WTC11 (cell line): Measurements from ENCODE around the gene COL26A1.

Source experiments
- SP1 ChIP-seq: sonication (generic); formaldehyde crosslinking; conservative IDR thresholded peaks from 2 replicates; pipeline ENCODE4 v1.8.1; 2022; ENCODE audit warnings: missing genetic modification reagents
- TF ChIP-seq, protein P1 (sequence below): sonication (generic); formaldehyde crosslinking; IDR thresholded peaks from 2 replicates; pipeline ENCODE4 v1.8.0; 2022; ENCODE audit warnings: mild to moderate bottlenecking, missing genetic modification reagents
- TF ChIP-seq, protein P2 (sequence below): fragments of 200-600 bp; IDR thresholded peaks from 2 replicates; pipeline ENCODE4 v1.8.0; 2022; ENCODE audit warnings: antibody characterized with exemption

- TF ChIP-seq SP1: no peak
- TF ChIP-seq, protein P1, sequence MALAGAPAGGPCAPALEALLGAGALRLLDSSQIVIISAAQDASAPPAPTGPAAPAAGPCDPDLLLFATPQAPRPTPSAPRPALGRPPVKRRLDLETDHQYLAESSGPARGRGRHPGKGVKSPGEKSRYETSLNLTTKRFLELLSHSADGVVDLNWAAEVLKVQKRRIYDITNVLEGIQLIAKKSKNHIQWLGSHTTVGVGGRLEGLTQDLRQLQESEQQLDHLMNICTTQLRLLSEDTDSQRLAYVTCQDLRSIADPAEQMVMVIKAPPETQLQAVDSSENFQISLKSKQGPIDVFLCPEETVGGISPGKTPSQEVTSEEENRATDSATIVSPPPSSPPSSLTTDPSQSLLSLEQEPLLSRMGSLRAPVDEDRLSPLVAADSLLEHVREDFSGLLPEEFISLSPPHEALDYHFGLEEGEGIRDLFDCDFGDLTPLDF (CRISPR knock-in tag): no peak
- TF ChIP-seq, protein P2, sequence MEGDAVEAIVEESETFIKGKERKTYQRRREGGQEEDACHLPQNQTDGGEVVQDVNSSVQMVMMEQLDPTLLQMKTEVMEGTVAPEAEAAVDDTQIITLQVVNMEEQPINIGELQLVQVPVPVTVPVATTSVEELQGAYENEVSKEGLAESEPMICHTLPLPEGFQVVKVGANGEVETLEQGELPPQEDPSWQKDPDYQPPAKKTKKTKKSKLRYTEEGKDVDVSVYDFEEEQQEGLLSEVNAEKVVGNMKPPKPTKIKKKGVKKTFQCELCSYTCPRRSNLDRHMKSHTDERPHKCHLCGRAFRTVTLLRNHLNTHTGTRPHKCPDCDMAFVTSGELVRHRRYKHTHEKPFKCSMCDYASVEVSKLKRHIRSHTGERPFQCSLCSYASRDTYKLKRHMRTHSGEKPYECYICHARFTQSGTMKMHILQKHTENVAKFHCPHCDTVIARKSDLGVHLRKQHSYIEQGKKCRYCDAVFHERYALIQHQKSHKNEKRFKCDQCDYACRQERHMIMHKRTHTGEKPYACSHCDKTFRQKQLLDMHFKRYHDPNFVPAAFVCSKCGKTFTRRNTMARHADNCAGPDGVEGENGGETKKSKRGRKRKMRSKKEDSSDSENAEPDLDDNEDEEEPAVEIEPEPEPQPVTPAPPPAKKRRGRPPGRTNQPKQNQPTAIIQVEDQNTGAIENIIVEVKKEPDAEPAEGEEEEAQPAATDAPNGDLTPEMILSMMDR: no peak
Observed at GRCh38 chr7:101342892-101343291, 19.8 kb upstream of the COL26A1 start.
